HUDEP-2 (cell line): ENCODE results near the gene GPS1.

Experiments
- DNase-seq, 76 experiments: peaks; one replicate each; lab custom pipeline; 2025; ENCODE audit not compliant: unreplicated experiment in 76 of 76; lab: John Stamatoyannopoulos, UW

Gene GPS1

GRCh38 chr17:82086941-82087906 lies 35.5 kb downstream of the GPS1 start:
- no peak for DNase-seq

GRCh38 chr17:82087961-82088837 lies 36.5 kb downstream of the GPS1 start:
- no peak for DNase-seq

GRCh38 chr17:82088838-82089722 lies 37.4 kb downstream of the GPS1 start:
- DNase-seq = no peak

- DNase-seq = no peak
Observed at GRCh38 chr17:82089723-82090548, 38.2 kb downstream of the GPS1 start.

GRCh38 chr17:82090549-82091263 lies 39.0 kb downstream of the GPS1 start:
- DNase-seq = no peak

- DNase-seq = no peak
Observed at GRCh38 chr17:82091264-82092066, 39.8 kb downstream of the GPS1 start.

- DNase-seq = no peak
Observed at GRCh38 chr17:82092094-82092586, 40.4 kb downstream of the GPS1 start.

- DNase-seq = no peak
Observed at GRCh38 chr17:82092628-82092994, 40.9 kb downstream of the GPS1 start.

GRCh38 chr17:82092995-82093751 lies 41.5 kb downstream of the GPS1 start:
- no peak for DNase-seq

GRCh38 chr17:82094931-82095776 lies 43.5 kb downstream of the GPS1 start:
- no peak for DNase-seq

GRCh38 chr17:82095777-82096708 lies 44.3 kb downstream of the GPS1 start:
- no peak for DNase-seq

- DNase-seq = no peak
Observed at GRCh38 chr17:82096709-82097183, 45.0 kb downstream of the GPS1 start.

- DNase-seq = peak in 43 of 76 experiments; percentile 13 to 55 (median 30)
Observed at GRCh38 chr17:82097184-82097918, 45.7 kb downstream of the GPS1 start.

GRCh38 chr17:82097919-82098168 lies 46.1 kb downstream of the GPS1 start:
- DNase-seq = peak in 1 of 76 experiments; percentile 82
